Right renal cortex interstitium (tissue), 3 donors: ENCODE results near the gene LPCAT2. TPM values are rescaled to one million over a fixed set of nuclear protein-coding genes. Genes with fewer than 3 reads are reported as not detected.

Experiments used
- DNase-seq, 3 donors: peaks; one replicate each; pipeline ENCODE4 v3.0.0-alpha.2; 2013; ENCODE audit warnings: low read depth in 3 of 3, low spot score in 2 of 3
- polyA plus RNA-seq, 3 donors: library from polyadenylated mRNA; unstranded; fragments of 120-200 nt; gene quantifications; one replicate each; pipeline ENCODE4 v1.2.1, GENCODE V29; 2013; ENCODE audit not compliant: insufficient read length in 3 of 3

LPCAT2 gene
- polyA plus RNA-seq, 3 donors, result 8.6 to 10.6 (median 9.8) TPM

- DNase-seq, result no peak
Measured at GRCh38 chr16:55479430-55480140, 29.3 kb upstream of the LPCAT2 start.

- no peak for DNase-seq
Measured at GRCh38 chr16:55480228-55480655, 28.6 kb upstream of the LPCAT2 start.

- no peak for DNase-seq
Measured at GRCh38 chr16:55481023-55481422, 27.8 kb upstream of the LPCAT2 start.

GRCh38 chr16:55482056-55482455, 26.8 kb upstream of the LPCAT2 start:
- no peak for DNase-seq

- no peak for DNase-seq
Measured at GRCh38 chr16:55487048-55487803, 21.6 kb upstream of the LPCAT2 start.

DNA sequence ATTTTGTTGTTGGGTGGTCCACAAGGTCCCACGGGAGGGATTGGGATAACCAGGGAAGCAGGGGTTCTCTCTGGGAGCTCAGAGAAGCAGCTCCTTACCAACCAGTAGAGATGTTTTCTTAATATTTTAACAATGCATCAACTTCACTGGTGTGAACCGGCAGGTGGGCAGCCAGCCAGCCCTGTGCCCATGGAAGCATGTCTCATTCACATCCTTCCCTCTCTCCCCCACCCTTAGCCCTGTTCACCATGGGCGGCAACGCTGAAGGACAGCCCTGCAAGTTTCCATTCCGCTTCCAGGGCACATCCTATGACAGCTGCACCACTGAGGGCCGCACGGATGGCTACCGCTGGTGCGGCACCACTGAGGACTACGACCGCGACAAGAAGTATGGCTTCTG, 20.6 kb upstream of the LPCAT2 start:
- DNase-seq, result no peak

- no peak for DNase-seq
Measured at GRCh38 chr16:55489119-55489955, 19.5 kb upstream of the LPCAT2 start.

DNA sequence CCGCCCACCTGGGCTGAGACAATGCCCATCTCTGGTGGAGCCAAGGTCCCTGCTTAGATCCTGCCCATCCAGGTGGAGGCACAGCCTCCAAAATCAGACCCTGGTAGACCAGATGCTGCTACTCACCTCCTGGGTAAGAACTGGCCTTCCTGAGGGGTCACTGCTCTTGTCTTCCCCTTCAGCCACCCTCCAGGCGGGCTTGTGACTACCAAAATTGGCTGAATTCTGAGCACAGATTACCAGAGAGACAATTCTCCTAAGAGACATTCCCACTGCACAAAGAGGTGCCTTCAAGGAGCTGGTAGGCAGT, 19.0 kb upstream of the LPCAT2 start:
- no peak for DNase-seq

DNA sequence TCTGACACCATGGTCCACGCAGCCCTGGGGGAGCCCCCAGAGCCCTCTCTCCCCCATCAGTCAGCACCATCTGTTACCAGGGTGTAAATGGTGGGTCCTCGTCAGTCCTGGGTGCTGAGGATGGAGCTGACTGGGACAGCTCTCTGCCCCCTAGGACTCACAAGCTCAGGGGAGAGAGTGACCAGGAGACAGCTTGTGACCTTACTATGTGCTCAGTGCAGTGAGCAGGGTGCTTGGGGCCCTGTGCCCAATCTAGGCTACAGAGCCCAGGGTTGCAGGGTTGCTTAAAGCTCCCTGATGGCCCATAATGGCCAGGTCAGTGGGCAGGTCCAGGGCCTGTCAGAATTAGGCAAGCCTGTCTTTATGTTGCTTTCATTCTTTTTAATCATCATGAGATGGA, 18.6 kb upstream of the LPCAT2 start:
- DNase-seq, result no peak

GRCh38 chr16:55491691-55492090, 17.2 kb upstream of the LPCAT2 start:
- no peak for DNase-seq

DNA sequence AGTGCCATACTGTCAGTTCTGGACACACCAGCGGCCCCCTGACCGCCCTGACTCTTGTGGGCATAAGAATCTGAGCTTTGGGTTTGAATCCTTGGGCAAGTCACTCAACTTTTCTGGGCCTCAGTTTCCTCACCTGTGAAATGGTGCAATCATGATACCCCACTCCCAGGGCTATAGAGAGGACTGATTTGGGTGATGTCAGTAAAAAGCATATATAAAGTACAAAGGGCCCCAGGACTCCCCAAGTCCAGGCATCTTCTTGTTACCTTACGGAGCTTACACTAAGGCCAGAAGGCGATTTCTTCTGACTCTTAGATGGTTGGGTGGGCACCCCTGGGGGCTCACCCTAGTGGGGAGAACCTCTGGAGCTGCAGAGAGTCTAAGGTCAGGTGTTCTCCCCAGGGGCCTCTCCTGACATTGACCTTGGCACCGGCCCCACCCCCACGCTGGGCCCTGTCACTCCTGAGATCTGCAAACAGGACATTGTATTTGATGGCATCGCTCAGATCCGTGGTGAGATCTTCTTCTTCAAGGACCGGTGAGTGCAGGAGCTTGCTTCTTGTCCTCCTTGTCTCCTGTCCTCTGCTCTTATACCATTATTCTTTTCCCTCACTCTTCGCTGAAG, 16.0 kb upstream of the LPCAT2 start:
- no peak for DNase-seq

GRCh38 chr16:55494994-55495421, 13.9 kb upstream of the LPCAT2 start:
- DNase-seq, result no peak

DNA sequence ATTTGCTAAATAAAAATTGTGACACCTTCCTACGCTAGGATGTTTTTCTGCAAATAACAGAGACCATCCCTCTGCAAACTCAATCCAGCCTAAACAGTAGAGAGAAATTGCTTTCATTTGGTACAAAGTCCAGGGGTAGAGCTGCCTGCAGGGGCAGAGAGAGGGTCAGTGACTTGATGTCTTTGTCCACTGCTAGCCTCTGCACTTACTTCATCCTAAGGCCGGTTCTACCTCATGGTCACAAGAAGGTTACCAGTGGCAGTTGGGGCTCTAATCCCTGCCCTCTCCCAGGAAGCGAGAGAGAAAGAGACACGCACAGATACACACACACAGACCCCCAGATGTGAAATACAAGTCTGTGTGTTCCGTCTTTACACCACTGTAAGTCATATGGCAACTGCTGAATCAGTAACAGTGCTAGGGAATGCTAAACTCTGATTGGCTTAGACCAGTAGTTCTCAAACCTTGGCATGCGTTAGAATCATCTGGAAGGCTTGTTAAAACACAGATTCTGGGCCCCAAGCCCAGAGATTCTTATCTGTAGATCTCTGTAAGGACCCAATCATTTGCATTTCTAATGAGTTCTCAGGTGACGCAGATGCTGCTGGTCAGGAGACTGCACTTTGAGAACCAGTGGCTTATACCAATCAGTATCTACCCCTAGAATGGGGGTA, 13.1 kb upstream of the LPCAT2 start:
- DNase-seq, result no peak

DNA sequence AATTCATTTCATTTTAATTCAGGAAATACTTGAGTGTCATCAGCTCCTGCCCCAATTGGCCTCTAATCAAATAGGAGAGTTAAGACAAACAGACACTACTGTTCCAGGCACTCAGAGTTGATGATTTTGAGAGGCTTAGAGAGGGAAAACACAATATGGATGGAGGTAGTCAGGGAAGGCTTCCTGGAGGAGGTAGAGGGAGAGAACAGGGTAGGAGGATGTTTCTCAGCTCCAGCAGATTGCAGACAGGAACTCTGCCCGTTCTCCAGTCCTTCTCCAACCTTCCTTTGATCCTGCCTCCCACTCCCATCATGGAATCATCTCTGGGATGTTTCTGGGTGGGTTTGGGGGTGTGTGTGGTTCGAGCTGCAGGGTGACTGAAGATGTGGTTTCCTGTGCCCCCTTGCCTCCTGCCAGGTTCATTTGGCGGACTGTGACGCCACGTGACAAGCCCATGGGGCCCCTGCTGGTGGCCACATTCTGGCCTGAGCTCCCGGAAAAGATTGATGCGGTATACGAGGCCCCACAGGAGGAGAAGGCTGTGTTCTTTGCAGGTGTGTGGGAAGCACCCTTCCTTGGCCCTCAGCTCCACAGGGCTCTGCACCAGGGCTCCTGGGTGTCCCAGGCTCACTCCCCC, 12.2 kb upstream of the LPCAT2 start:
- DNase-seq, result no peak

- no peak for DNase-seq
Measured at GRCh38 chr16:55497558-55497957, 11.3 kb upstream of the LPCAT2 start.

- no peak for DNase-seq
Measured at GRCh38 chr16:55498101-55498500, 10.8 kb upstream of the LPCAT2 start.

GRCh38 chr16:55499281-55499680, 9.6 kb upstream of the LPCAT2 start:
- no peak for DNase-seq

DNA sequence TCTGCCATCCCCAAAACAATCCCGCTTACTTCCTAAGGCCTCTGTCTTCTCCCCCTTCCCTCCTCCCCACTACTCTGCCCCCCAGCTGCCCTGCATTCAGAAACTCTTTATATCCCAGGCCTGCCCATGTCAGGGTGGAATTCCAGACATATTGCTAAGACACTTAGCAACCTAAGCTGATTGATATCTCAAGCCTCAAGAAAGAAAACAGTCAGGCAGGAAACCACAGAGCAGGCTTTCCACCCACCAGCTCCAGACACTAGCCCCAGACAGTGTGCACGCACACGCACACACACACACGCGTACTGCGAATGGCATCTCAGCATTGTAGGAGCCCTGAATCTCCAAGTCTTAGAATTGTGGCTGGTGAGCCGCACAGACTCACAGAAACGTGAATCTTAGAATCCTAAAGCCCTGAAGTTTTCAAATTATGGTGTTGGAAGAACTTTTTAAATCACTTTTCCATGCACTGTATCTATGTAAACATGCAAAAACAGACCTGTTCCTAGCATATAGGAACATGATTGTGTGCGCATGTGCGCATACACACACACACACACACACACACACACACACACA, 8.8 kb upstream of the LPCAT2 start:
- no peak for DNase-seq

GRCh38 chr16:55500530-55501011, 8.3 kb upstream of the LPCAT2 start:
- no peak for DNase-seq
